HG02870 (cell line): ENCODE measurements around the gene DOCK3.
"Not testable (repeated sequence)": the region's sequence is repeated elsewhere in the genome, so short reads cannot be mapped to it uniquely, and the experiment has no call there.

Experiments used
- ATAC-seq: cut with Tn5 transposase; IDR thresholded peaks from one replicate; pipeline ENCODE4 v1.9.1; 2021; ENCODE audit warnings: mild to moderate bottlenecking, moderate library complexity; ENCODE audit not compliant: unreplicated experiment

Gene DOCK3

GRCh38 chr3:50971487-50971924 is 296.8 kb downstream of the DOCK3 start:
- ATAC-seq = no peak

GRCh38 chr3:50972029-50972428 is 297.3 kb downstream of the DOCK3 start:
- ATAC-seq = no peak

- not testable (repeated sequence) for ATAC-seq
These were observed 303.9 kb downstream of the DOCK3 start for GRCh38 chr3:50978586-50978985.

- ATAC-seq = no peak
These were observed 304.4 kb downstream of the DOCK3 start for GRCh38 chr3:50978991-50979667.

GRCh38 chr3:50982540-50983325 is 308.0 kb downstream of the DOCK3 start:
- ATAC-seq = no peak

GRCh38 chr3:50983887-50984286 is 309.2 kb downstream of the DOCK3 start:
- no peak for ATAC-seq

GRCh38 chr3:50985893-50986292 is 311.2 kb downstream of the DOCK3 start:
- no peak for ATAC-seq

GRCh38 chr3:50986726-50987125 is 312.0 kb downstream of the DOCK3 start:
- ATAC-seq = no peak

- ATAC-seq = no peak
These were observed 319.8 kb downstream of the DOCK3 start for GRCh38 chr3:50994537-50994936.

- no peak for ATAC-seq
These were observed 320.5 kb downstream of the DOCK3 start for GRCh38 chr3:50995085-50995824.

GRCh38 chr3:51002495-51002894 is 327.8 kb downstream of the DOCK3 start:
- ATAC-seq = no peak

GRCh38 chr3:51004235-51004634 is 329.5 kb downstream of the DOCK3 start:
- ATAC-seq = no peak

GRCh38 chr3:51024121-51024520 is 349.4 kb downstream of the DOCK3 start:
- no peak for ATAC-seq

- no peak for ATAC-seq
These were observed 350.3 kb downstream of the DOCK3 start for GRCh38 chr3:51024765-51025632.

- ATAC-seq = no peak
These were observed 356.9 kb downstream of the DOCK3 start for GRCh38 chr3:51031666-51032065.

- ATAC-seq = no peak
These were observed 360.9 kb downstream of the DOCK3 start for GRCh38 chr3:51035630-51036029.

- ATAC-seq = no peak
These were observed 370.3 kb downstream of the DOCK3 start for GRCh38 chr3:51044982-51045381.

GRCh38 chr3:51052562-51052961 is 377.8 kb downstream of the DOCK3 start:
- no peak for ATAC-seq

- ATAC-seq = no peak
These were observed 382.4 kb downstream of the DOCK3 start for GRCh38 chr3:51057121-51057520.

GRCh38 chr3:51063053-51063452 is 388.3 kb downstream of the DOCK3 start:
- ATAC-seq = no peak
